Measurements from ENCODE around the gene FHIT. TPM values are rescaled to one million over a fixed set of nuclear protein-coding genes. Genes with fewer than 3 reads are reported as not detected.

FHIT gene
- polyA plus RNA-seq, 3 donors, result 25.7 to 31.0 (median 25.7) TPM

DNA sequence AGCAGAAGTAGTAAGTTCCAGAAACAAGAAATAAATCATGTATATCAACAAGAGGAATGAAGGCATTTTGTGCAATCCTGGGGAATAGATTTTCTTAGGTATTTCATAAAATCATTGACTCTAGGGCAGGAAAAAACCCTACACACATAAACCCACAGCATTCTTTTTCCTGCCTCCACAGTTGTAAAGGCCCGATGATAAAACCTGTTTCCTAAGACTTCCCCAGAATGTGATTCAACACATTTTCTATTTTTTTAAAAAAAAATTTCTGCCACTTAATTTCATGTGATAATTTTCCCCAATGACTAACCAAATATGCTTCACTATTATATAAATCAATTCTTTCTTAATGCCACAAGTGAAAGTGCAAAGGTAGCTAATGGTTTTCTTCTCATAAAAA, 407.0 kb downstream of the FHIT start:
- no peak for DNase-seq (ENCODE audit: extremely low read depth in 1 of 11, low read depth in 9 of 11, low spot score in 4 of 11)

DNA sequence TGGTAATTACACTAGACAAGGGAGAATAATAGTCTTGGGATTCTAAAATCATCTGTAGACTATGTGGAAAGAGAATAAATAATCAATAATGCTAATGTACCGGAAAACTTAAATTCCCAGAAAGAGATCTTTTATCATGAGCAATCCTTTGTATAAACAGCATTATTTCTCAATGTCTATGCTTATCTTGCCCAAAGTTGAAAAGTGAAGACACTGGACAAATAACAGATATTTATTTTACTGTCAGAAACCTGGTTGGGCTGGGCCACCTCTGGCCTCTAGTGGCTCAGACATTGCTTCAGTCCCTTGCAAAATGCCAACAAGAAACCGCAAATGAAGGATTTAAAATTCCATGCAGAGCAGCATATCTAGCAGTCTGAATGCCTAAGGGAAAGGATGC, 409.9 kb downstream of the FHIT start:
- no peak for DNase-seq (ENCODE audit: extremely low read depth in 1 of 11, low read depth in 9 of 11, low spot score in 4 of 11)

DNA sequence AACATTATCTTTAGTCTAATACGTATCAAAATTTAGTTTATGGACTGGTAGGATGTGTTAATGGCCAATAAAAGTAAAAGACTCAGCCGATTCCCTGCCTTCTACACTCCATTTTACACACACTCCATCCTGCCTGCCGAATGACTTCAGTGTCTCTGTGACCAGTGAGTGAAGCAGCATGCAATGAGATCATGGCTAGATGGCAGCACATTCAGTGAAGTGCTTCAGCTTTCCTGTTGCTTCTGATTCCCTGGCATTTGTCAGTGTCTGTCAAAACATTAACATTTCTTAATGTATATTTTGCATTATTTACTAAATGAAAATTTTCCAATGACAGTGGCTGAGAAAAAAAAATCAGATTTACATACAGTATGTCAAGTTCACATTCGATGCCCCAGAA, 412.0 kb downstream of the FHIT start:
- peak in 4 of 11 donors; percentile 1 to 16 (median 6) for DNase-seq (ENCODE audit: extremely low read depth in 1 of 11, low read depth in 9 of 11, low spot score in 4 of 11)

DNA sequence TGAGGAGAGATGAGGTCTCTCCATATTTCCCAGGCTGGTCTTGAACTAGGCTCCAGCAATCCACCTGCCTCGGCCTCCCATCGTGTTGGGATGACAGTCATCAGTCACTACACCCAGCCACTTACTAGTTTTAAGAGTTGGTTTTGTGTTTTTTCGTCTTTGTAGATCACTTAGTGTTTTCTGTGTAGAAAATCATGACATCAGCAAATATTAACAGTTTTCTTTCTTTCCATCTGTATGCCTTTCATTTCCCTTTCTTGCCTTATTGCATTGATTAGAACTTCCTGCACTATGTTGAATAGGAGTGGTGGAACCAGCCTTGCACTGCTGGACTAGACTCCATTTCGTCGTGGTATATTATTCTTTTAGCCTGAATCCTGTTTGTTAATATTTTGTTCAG, 415.5 kb downstream of the FHIT start:
- DNase-seq (ENCODE audit: extremely low read depth in 1 of 11, low read depth in 9 of 11, low spot score in 4 of 11), result no peak

DNA sequence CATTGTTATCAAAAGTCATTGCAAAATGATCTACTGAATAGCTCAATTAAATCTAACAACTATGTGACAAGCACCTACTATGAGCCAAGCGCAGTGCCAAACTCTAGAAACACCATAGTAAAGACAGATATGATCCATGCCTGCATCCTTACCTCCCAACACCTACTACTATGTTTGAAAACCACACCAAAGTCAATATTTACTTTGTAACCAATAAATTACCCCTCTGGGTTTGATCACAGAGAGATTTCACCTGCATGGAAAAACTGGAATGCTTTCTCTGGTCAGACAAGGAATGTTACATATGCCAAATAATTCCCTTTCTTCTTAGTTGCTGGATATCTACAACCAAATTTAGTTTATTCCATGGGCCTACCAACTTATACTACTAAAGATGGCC, 422.2 kb downstream of the FHIT start:
- no peak for DNase-seq (ENCODE audit: extremely low read depth in 1 of 11, low read depth in 9 of 11, low spot score in 4 of 11)

DNA sequence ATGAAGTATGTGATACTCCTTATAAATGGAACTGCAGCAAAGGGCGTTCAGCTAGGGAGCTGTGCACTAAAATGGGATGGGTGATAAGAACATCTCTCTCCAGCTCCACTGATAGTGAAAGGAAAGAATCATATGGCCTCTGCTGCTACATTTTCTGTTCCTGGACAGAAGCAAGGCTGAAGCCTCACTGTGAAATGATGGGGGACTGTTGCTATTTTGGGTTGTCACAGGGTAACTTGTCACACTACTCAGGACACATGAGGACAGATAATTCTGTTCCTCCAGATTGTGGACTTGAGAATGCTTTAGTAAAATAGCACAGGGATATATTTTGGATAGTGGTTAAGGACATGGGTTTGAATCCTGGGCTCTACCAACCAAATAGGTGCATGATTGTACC, 423.6 kb downstream of the FHIT start:
- DNase-seq (ENCODE audit: extremely low read depth in 1 of 11, low read depth in 9 of 11, low spot score in 4 of 11), result no peak

DNA sequence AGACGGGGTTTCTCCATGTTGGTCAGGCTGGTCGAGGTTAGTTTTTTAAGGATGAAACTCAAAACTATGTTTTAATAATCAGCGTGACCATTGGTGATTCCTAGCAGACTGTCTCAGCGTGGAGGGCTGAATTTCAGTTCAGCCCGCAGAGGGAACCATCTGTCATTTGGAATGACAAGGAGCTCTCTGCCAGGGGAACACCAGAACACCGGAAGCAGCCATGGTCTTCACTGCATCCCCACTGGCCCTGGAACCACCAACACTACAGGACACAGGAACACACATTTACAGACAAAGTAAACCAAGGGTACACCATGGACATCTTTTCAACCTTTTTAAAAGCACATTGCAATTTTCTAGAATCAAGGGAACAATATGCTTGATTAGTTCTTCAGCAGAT, 424.7 kb downstream of the FHIT start:
- no peak for DNase-seq (ENCODE audit: extremely low read depth in 1 of 11, low read depth in 9 of 11, low spot score in 4 of 11)

DNA sequence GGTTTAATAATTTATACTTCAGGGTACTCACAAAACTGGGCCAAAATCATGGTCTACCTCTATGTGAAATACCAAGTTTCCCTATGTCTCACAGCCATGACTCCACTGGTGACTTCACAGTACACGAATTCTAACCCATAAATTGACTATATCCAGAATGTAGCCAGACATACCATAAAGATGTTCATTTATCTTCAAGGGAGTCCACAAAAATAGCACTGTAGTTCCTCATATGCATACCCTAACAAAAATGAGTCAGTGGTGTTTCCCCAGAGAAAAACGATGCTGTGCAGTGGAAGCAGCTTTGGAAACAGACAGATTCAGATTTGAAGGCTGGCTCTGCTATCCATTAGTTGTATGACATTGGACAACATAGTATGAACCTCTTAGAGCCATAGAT, 438.8 kb downstream of the FHIT start:
- DNase-seq (ENCODE audit: extremely low read depth in 1 of 11, low read depth in 9 of 11, low spot score in 4 of 11), result no peak

DNA sequence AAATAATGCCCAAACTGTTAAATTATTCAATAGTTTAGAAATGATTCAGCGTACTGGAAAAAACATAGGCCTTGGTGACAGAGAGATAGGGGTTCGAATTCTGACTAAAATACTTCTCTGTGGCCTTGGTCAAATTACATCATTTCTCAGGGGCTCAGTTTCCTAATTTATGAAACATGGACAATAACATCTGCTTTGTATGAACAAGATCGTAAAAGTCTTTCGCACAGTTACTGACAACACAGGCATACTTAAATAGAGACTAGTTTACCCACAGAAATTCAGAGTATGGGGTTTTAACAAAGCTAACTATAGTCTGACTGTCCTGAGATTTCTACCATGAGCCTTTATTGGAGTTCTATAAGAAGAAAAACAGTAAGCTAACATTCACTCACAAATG, 440.4 kb downstream of the FHIT start:
- no peak for DNase-seq (ENCODE audit: extremely low read depth in 1 of 11, low read depth in 9 of 11, low spot score in 4 of 11)

DNA sequence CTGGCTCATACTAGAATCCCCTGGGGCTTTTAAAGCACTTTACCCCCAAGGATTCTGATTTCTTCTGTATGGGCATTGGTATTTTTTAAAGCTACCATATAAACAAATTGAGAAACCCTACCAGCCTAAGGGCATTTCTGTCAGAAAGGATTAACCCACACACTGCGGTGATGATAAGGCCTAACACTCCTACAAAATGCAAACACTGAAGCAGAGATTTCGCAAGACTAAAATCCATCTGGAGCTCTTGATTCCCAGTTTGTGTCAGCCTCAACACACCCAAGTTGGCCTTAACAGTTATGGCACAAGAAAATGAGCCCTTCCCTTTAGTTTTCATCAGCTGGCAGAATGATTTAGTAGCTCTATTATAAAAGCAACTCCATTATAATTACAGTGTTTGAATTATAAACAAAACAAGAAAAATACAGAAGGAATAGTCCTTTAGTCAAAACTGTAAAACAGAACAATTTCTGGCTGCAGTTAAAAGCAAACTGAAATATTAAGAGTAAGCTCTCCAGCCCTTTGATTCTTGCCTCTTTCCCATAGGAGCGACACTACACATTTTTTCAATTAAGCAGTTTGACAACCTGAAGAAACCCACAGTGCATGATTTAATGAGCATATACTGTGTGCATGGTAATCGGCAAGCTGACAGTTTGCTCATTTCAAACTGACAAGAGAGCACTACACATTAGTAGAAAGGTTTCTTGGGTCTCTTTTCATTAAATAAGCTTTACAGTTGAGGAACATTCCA, 441.2 kb downstream of the FHIT start:
- no peak for DNase-seq (ENCODE audit: extremely low read depth in 1 of 11, low read depth in 9 of 11, low spot score in 4 of 11)

DNA sequence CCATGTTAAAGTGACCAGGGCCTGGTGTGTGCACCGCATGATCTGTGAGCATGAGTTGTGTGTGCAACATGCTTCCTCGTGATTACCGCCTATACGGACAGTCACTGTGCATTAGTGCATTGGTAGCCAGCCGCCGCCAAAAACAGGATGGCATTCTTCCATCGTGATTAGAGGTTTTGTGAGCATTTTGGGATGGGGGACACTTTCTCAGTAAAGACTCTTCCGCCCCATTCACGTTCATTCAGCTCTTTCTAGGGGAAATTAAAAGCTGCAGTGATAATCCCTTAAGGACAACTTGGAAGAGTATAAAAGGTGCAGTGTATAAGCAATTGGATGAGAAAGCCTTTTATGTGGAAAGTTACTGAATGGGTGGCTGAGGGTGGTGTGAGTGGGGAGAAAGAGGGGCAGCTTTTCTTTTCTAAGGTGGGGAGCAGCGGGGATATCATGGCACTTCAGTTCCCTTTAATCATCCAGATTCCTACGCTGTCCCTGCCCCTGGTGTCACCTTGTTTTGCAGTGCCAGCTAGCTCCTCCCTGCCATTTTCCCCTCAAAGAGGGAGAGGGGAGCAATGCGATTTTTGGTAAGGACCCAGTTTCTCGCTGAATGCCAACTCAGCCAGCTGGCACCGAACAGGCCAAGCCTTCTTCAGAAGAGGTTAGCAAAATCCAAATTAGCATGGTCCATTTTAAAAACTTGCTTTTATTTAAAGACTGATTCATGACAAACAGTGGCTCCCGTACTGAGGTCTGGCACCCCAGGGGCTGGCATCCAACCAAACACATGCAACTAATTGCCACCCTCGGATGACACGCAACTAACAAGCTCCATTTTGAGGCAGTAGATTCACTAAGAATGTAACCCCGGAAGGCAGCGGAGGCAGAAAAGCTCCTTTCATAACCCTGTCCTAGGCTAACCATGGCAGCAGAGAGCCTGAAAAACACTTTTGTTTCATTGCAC, 447.8 kb downstream of the FHIT start:
- no peak for DNase-seq (ENCODE audit: extremely low read depth in 1 of 11, low read depth in 9 of 11, low spot score in 4 of 11)

DNA sequence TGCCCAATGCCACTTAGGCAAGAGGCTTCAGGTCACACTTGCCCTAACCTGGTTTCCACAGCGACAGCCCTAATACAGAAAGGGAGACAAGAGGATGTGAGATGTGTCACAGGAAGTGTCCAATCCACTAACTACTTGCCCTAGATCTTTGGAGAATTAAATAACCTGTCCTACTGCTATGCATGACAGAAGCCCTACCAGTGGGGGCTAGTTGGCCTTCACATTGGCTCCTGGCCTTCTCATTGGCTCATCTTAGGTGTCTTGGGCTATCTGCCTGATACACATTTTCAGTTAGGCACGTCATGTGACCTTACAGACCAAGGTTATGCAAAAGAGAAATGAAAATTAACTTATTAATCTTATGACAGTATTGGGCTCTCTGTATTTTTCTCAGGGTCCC, 449.9 kb downstream of the FHIT start:
- no peak for DNase-seq (ENCODE audit: extremely low read depth in 1 of 11, low read depth in 9 of 11, low spot score in 4 of 11)

DNA sequence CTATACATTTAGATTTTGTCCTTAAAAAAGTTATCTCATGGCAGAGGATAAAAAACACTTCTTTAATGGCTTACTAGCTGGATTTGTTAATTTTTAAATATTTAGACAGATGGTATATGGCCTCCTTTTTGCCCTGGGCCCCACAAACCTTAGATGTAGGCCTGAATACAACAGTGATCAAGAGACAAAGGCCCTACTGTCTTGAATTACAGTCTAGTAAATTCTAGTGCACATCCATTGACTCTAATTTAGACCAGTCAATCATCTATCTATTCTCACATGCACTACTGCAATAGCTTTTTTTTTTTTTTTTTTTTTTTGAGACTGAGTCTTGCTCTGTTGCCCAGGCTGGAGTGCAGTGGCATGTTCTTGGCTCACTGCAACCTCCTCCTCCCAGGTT, 452.8 kb downstream of the FHIT start:
- DNase-seq (ENCODE audit: extremely low read depth in 1 of 11, low read depth in 9 of 11, low spot score in 4 of 11), result no peak

DNA sequence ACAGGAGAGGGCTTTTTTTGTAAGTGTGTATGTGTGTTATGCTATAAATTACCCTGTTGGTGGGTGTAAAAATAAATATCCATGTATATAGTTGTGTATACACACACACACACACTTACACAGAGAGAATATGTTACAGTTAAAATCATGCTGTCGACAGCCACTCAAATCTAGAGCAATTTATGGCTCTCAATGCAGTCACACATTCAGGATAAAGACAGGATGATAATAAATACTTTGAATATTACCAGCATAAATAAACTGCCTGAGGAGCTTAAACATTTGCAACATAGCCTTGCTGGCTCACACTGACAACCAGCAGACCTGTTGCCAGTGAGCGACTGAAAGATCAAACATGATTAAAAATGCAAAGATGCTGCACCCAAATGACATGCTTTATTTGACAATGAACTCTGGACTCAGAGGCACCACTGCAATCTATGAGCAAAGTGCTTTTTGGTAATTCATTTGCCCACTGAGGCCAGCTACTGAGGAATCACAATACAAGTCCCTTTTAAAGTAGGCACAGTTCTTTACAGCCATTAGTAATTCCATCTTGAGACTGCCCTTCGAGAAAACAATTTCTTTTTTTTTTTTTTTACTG, 458.9 kb downstream of the FHIT start:
- no peak for DNase-seq (ENCODE audit: extremely low read depth in 1 of 11, low read depth in 9 of 11, low spot score in 4 of 11)

DNA sequence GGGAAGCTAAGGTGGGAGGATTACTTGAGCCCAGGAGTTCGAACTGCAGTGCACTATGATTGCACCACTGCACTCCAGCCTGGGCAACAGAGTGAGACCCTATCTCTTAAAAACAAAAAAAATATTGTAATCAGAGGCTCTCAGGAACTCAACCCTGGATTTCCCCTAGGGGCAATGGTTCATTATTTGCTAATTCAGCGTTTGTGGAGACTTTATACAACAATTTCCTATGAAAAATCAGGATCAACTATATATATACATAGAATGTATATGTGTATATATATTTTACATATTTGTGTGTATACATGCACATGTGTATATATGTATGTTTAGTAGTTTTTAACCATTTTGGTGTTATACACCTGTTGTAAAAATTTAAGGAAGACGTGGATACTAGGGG, 463.1 kb downstream of the FHIT start:
- DNase-seq (ENCODE audit: extremely low read depth in 1 of 11, low read depth in 9 of 11, low spot score in 4 of 11), result no peak

DNA sequence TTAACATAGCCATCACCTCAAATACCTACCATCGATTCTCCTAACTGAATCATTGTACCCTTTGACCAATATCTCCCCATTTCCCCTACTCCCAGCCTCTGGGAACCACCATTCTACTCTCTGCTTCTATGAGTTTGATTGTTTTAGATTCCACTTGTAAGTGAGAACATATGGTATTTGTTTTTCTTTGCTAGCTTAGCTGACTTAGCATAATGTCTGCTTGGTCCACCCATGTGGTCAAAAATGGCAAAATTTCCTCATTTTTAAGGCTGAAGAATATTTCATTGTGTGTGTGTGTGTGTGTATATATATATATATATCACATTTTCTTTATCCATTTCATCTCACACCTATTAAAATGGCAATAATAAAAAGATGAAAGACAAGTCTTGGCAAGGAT, 469.3 kb downstream of the FHIT start:
- DNase-seq (ENCODE audit: extremely low read depth in 1 of 11, low read depth in 9 of 11, low spot score in 4 of 11), result no peak

DNA sequence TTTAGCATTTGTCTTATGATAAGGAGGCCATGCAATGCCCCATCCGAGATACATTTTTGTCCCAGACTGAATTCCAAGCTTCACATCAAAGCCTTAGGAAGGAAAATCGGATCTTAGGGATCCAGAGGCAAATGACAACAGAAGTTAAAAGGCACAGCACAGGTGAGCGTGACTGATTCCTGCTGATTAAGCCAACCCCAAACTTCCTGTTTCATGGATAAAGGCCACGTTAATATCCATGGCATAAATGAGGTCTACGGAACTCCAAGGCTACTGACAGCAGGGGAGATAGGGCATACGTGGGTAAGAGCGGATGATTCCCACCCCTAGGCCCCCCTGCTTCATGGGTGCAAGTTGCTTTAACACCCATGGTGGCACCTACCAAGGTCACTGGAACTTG, 471.6 kb downstream of the FHIT start:
- DNase-seq (ENCODE audit: extremely low read depth in 1 of 11, low read depth in 9 of 11, low spot score in 4 of 11), result no peak

DNA sequence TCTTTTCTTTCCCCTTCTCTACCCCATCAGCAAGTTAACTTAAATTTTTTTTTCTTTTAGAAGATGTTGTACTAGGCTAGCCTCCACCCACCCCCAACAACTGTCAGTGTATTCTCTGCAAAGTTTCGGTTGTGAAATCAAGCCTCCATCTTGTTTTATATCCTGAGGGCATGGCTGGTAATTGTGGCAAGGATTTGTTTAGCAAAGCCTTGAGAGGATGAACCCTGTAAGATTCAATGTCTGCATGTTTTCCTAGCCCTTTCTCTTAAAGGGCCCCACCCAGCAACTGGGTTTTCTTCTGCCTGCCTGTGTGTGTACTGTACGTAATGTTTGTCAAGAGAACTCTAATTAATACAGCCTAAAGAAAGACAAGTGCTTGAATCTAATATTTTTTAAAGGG, 475.3 kb downstream of the FHIT start:
- no peak for DNase-seq (ENCODE audit: extremely low read depth in 1 of 11, low read depth in 9 of 11, low spot score in 4 of 11)

DNA sequence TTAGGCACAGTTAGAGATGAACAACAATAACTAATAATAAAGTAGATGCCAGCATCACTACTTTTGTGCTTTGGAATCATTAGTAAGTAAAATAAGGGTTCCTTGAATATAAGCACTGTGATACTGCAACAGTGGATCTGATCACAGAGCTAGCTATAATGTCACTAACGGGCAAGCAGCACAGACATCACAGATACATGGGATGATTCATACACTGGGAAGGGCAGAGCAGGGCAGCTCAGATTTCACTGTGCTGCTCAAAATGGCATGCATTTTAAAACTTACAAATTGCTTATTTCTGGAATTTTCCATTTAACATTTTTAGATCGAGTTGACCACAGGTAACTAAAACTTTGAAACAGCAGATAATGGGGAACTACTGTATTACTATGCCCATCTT, 476.6 kb downstream of the FHIT start:
- DNase-seq (ENCODE audit: extremely low read depth in 1 of 11, low read depth in 9 of 11, low spot score in 4 of 11), result no peak

DNA sequence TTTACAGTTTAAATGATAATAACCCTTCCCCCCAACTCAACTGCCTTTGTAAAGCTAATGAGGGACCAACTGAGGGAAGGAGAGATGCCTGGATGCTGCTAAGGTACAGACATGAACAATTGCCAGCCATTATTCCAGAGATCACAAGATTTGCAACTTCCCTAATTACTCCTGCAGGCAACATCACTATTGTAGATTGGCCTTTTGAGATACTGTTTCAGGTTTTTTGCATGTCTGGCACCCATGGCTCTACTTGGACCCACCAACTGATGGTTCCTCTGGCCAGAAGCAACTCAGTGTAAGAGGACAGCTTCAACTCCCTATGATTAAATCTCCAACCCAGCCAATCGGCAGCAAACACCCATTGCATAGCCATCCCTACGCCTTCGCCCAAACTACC, 478.7 kb downstream of the FHIT start:
- DNase-seq (ENCODE audit: extremely low read depth in 1 of 11, low read depth in 9 of 11, low spot score in 4 of 11), result no peak
